GM18858 (cell line): ENCODE measurements around the gene LGR6.

Source experiments
- ATAC-seq: cut with Tn5 transposase; IDR thresholded peaks from one replicate; pipeline ENCODE4 v1.9.1; 2021; ENCODE audit not compliant: unreplicated experiment

Gene LGR6

GRCh38 chr1:202282596-202283283 is 89.1 kb downstream of the LGR6 start:
- ATAC-seq = no peak

GRCh38 chr1:202283379-202283844 is 89.8 kb downstream of the LGR6 start:
- ATAC-seq = no peak

- no peak for ATAC-seq
These were observed 90.4 kb downstream of the LGR6 start for GRCh38 chr1:202283991-202284390.

GRCh38 chr1:202285908-202286307 is 92.3 kb downstream of the LGR6 start:
- ATAC-seq = no peak

DNA sequence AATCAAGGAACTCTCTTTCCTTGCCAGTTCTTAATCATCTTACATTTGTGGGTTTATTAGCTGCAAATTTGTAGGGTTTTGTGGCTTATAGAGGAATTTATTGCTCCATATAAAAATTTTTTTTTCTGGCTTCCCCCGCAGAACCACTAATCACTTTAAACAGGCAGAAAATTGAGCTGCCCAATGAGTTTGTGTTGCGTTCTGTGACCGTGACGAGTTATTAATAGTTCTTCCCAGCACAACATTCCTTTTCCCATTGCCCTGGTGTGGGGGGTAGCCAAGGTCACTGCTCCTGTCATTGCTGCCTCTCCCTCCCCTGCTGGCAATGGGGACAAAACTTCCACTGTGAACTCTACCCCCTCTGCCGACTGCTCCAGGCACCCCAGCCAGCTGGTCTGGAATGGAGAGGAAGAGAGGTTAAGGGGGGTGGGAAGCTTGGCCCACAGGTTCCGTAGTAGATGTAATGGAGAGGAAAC is 93.1 kb downstream of the LGR6 start:
- no peak for ATAC-seq

DNA sequence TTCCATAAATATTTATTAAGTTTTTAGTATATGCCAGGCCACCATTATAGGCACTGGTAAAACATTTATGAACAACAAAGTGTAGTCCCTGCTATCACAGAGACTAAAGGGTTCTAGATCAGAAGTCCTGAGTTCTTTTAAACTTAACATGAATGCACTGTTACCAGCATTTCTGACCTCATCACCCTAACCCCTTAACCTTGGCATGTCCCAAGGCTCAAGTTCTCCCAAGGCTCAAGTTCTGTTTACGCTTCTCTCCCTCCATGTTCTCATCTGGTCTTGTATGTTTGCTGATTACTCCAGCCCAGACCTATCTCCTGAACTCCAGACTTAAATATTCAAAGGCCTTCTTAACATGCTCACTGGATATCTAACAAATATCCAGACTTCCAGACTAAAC is 93.6 kb downstream of the LGR6 start:
- no peak for ATAC-seq

DNA sequence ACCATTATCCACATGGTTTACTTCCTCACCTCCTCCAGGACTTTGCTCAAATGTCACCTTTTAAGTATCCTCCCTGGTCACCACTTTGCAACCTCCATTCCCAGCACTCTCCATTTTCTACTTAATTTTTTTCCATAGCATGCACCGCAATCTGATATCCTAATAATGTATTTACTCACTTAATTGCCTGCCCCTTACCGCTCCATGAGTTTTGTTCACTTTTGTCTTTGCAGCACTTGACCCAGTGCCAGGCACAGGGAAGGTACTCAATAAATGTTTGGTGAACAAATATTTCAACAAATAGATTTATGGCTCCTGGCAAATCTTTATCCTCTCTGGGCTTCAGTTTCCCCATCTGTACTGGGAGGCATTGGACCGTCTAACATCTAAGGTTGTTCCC is 94.6 kb downstream of the LGR6 start:
- ATAC-seq = no peak

DNA sequence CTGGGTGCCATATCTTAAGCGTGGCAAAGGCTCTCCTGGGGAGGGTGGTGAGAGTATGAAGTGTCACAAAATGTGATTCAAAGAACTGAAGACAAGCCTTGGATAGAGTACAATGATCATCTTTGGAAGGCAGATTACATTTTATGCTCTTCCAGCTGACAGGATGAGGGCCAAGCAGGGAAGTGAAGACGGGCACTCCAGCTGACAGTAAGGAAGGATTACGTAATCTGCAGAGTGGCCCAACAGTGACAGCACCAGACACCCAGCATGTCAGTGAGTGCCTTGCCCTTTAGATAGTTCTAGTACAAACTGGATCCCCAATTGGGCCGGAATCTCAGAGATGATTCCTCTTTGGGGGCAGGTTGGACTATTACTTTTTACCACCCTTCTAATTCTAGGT is 95.4 kb downstream of the LGR6 start:
- ATAC-seq = no peak

GRCh38 chr1:202291001-202291400 is 97.4 kb downstream of the LGR6 start:
- ATAC-seq = no peak

DNA sequence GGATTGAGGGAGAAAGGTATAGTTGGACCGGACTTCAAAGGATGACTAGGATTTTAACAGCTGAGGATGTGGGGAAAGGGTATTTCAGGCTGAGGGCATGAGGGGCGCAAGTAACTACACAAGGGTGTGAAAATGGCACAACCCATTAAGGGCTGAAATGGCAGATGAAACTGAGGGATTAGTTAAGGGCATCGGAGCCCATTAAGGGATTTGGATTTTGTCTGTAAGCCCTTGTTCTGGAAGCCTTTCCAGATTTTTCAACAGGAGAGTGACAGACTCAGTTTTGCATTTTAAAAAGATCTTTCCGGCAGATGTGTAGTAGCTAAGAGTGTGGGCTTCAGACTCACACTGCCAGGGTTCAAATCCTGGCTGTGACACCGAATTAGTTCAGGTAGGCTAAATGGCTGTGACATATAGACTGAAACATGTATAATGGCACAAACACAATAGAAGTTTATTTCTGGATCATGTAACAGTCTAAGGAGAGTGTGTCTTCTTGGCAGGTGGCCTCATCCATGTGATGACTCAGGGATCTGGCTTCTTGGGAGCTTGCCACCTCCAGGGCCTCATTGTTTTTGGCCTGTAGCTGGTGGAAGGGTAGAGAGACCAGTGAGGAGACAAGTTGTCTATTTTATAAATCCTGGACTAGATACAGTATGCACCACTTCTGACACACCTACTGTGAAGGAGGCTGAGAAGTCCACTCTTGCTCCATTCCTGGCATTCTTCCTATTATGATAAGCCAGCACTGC is 98.5 kb downstream of the LGR6 start:
- ATAC-seq = no peak

DNA sequence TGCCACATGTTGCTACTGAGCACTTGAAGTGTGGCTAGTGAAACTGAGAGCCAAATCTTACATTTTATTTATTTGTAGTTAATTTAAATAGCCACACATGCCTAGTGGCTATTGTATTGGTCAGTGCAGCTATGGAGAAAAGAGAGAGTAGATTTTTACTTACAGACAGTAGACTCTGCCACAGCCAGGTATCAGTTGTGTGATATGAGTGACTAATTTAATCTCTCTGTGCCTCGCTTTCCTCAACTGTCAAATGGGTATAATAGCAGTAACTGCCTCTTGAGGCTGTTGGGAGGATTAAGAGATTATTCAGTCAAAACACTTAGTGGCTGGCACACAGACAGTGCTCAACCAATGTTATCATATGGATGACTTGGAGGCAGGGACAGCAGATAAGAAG is 99.2 kb downstream of the LGR6 start:
- ATAC-seq = no peak

- ATAC-seq = no peak
These were observed 100.0 kb downstream of the LGR6 start for GRCh38 chr1:202293569-202293968.

GRCh38 chr1:202302166-202302565 is 108.6 kb downstream of the LGR6 start:
- ATAC-seq = no peak

GRCh38 chr1:202304375-202304774 is 110.8 kb downstream of the LGR6 start:
- no peak for ATAC-seq

- no peak for ATAC-seq
These were observed 111.6 kb downstream of the LGR6 start for GRCh38 chr1:202305168-202305567.

DNA sequence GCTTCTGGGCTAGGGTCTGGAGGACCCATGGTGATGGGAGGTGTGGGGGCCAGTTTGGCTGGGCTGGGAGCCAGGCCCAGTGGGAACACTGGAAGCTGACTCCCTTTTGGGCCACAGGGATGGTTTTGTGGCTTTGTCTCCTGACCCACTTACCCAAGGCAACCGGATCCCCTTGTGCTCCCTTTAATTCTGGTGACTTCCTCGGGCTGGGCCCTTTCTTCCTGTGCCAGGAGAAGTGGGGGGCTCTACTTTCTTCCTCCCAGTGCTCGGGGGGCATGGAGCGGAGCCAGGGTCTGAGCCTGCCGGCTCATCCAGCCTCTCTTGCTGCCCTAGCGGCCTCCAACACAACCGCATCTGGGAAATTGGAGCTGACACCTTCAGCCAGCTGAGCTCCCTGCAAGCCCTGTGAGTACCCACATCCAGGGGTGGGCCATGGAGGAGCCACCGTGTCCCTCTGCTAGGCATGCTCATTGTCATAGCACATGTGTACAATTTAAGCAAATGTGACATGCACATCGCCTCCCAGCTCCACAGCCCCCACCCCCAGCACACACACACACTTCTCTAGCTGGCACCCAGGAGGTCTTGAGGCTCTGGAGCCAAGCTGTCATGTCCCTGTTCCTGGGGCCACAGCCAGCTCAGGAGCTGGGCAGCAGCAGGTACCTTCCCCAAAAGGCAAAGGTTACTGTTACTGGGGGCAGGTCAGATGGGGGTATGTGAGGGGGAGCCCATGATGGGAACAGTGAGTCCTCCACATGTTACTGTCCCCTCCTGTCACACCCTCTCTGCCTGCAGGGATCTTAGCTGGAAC is 113.1 kb downstream of the LGR6 start:
- ATAC-seq = no peak

GRCh38 chr1:202310071-202310725 is 116.6 kb downstream of the LGR6 start:
- ATAC-seq = no peak

DNA sequence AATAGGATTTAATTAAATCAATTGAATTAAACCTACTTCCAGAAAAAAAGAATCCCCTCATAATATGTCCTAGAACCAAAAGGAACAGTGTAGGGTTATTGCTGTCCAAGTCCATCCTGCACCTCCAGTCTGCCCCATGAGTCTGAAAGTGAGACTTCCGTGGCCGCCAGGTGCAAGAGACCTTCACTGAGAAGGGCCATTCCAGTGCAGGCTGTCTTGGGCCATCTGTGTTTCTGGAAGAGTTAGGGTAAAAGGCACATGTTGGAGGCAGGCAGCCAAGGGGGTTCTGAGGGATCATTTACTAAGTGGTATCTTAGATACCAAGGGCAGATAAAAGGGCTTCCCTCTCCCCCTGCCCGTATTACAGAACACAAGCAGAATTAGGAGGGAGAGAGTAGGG is 117.1 kb downstream of the LGR6 start:
- no peak for ATAC-seq

GRCh38 chr1:202311875-202312635 is 118.5 kb downstream of the LGR6 start:
- no peak for ATAC-seq

DNA sequence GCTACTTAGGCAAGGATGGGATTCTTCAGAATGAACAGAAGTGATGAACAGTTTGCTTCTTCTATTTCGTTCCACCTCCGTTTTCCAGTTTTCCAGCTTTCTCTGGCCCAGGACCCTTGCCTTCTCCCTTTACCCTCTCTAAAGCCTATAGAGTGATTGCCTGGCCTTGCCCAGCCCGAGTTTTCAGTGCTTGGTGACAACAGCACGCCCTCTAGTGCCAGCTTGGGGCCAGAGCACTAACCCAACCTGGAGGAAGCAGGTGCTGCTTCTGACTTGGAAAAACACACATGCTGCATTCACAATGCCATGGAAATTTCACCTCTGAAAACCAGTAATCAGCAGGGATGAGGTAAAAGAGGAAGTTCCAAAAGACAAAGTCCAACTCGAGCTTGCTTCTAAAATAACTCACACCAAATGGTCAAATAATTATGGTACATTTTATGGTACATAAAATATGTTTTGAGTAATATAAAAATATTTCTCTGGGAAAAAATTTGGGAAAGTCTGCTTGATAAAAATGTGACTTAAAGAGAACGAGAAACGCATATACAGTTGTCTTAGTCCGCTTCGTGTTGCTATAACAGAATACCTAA is 122.1 kb downstream of the LGR6 start:
- ATAC-seq = no peak
